H1 (cell line): Measurements from ENCODE around the gene BTNL8. TPM values are rescaled to one million over a fixed set of nuclear protein-coding genes. Genes with fewer than 3 reads are reported as not detected.

ENCODE experiments used
- CTCF ChIA-PET: fragments of 300-600 bp; sonication (Branson Sonifier 250); formaldehyde crosslinking; loops from one replicate; lab custom pipeline; 2021; ENCODE audit not compliant: partially characterized antibody; lab: Charles Lee
- POLR2A ChIA-PET: fragments of 300-600 bp; sonication (Branson Sonifier 250); formaldehyde crosslinking; loops from one replicate; lab custom pipeline; 2021; ENCODE audit warnings: inconsistent platforms; ENCODE audit not compliant: partially characterized antibody; lab: Charles Lee
- DNase-seq, 2 experiments: peaks; one replicate each; pipeline versions ENCODE4 v3.0.0 to v3.0.0-alpha.2; 2010 to 2022; ENCODE audit warnings: low spot score in 2 of 2, low read depth in 1 of 2, mixed read lengths in 1 of 2
- FAIRE-seq: peaks from 2 replicates; lab custom pipeline; 2011; peaks lifted over from hg19 to GRCh38; lab: Jason Lieb, UNC
- H2AFZ ChIP-seq: 2 replicates; pipeline ENCODE4 v1.8.1; 2012; ENCODE audit warnings: low read length, inconsistent platforms
- H2AK5ac ChIP-seq: 2 replicates; pipeline ENCODE4 v1.6.1; 2013; ENCODE audit warnings: low read depth, low read length
- H2BK120ac ChIP-seq: replicated peaks from 2 replicates; pipeline ENCODE3; 2013; ENCODE audit warnings: low read depth, low read length, inconsistent platforms
- H2BK12ac ChIP-seq: 2 replicates; pipeline ENCODE4 v1.6.1; 2013; ENCODE audit warnings: low read depth, low read length
- H2BK15ac ChIP-seq: 2 replicates; pipeline ENCODE4 v1.6.1; 2013; ENCODE audit warnings: low read length
- H2BK20ac ChIP-seq: 2 replicates; pipeline ENCODE4 v1.6.1; 2013; ENCODE audit warnings: low read length
- H2BK5ac ChIP-seq: 2 replicates; pipeline ENCODE4 v1.6.1; 2013; ENCODE audit warnings: low read depth, low read length
- H3K14ac ChIP-seq: 2 replicates; pipeline ENCODE4 v1.6.1; 2013; ENCODE audit warnings: inconsistent platforms; ENCODE audit not compliant: insufficient read length
- H3K18ac ChIP-seq: 2 replicates; pipeline ENCODE4 v1.6.1; 2013; ENCODE audit warnings: low read length; ENCODE audit errors: extremely low read depth
- H3K23ac ChIP-seq: 2 replicates; pipeline ENCODE4 v1.6.1; 2013; ENCODE audit warnings: inconsistent platforms; ENCODE audit not compliant: insufficient read length
- H3K23me2 ChIP-seq: 2 replicates; pipeline ENCODE4 v1.6.1; 2013; ENCODE audit warnings: low read depth, low read length
- H3K27ac ChIP-seq: 2 replicates; pipeline ENCODE4 v1.6.1; 2011; ENCODE audit warnings: low read depth, low read length, inconsistent platforms
- H3K27me3 ChIP-seq, 4 experiments: replicated peaks in 1 of 4; 1 replicate in 1 of 4; 2 replicates in 3 of 4; pipeline versions ENCODE4 v1.6.1 to v1.8.1; 2011 to 2013; ENCODE audit warnings: low read length in 3 of 4, mild to moderate bottlenecking in 3 of 4, inconsistent platforms in 2 of 4, mixed read lengths in 2 of 4, moderate library complexity in 1 of 4; ENCODE audit not compliant: control insufficient read depth in 3 of 4, insufficient read depth in 3 of 4; ENCODE audit errors: extremely low read depth in 1 of 4
- H3K36me3 ChIP-seq, 4 experiments: 2 replicates each; pipeline versions ENCODE4 v1.6.1 to v1.8.1; 2011 to 2013; ENCODE audit warnings: mild to moderate bottlenecking in 4 of 4, low read length in 3 of 4, moderate library complexity in 2 of 4, control low read depth in 1 of 4, inconsistent platforms in 1 of 4; ENCODE audit not compliant: insufficient read depth in 4 of 4, control insufficient read depth in 2 of 4
- H3K4ac ChIP-seq: replicated peaks from 2 replicates; pipeline ENCODE3; 2013; ENCODE audit warnings: low read length, low read depth, mixed read lengths, inconsistent platforms; ENCODE audit not compliant: insufficient read length
- H3K4me1 ChIP-seq, 4 experiments: replicated peaks in 1 of 4; 1 replicate in 1 of 4; 2 replicates in 3 of 4; pipeline versions ENCODE4 v1.6.1 to v1.8.1; 2011 to 2013; ENCODE audit warnings: low read length in 3 of 4, inconsistent platforms in 2 of 4, mixed read lengths in 1 of 4; ENCODE audit not compliant: insufficient read depth in 4 of 4, control insufficient read depth in 3 of 4
- H3K4me2 ChIP-seq, 2 experiments: 2 replicates each; pipeline versions ENCODE4 v1.6.1 to v1.8.1; 2011 to 2013; ENCODE audit warnings: low read depth in 2 of 2, low read length in 2 of 2, control low read depth in 1 of 2, inconsistent platforms in 1 of 2, mild to moderate bottlenecking in 1 of 2; ENCODE audit not compliant: insufficient read depth in 1 of 2
- H3K4me3 ChIP-seq, 4 experiments: fragments of 200-600, 300-600 bp in 1 of 4; sonication (generic), shearing (Covaris generic), sonication (Bioruptor Twin) in 1 of 4; 2 replicates each; pipeline versions ENCODE4 v1.5.1 to v1.8.1; 2011 to 2016; ENCODE audit warnings: low read length in 4 of 4, low read depth in 3 of 4, control low read depth in 2 of 4, inconsistent platforms in 2 of 4, mild to moderate bottlenecking in 2 of 4, mixed read lengths in 1 of 4, moderate library complexity in 1 of 4; ENCODE audit not compliant: insufficient read depth in 2 of 4; ENCODE audit errors: extremely low read depth in 1 of 4
- H3K56ac ChIP-seq: replicated peaks from 2 replicates; pipeline ENCODE3; 2013; ENCODE audit warnings: low read depth, mild to moderate bottlenecking, mixed read lengths, low read length, inconsistent platforms; ENCODE audit not compliant: insufficient read length
- H3K79me1 ChIP-seq: 2 replicates; pipeline ENCODE4 v1.6.1; 2013; ENCODE audit warnings: low read depth, low read length, control low read depth
- H3K79me2 ChIP-seq, 2 experiments: 2 replicates each; pipeline versions ENCODE4 v1.6.1 to v1.8.1; 2012 to 2013; ENCODE audit warnings: low read length in 2 of 2, mild to moderate bottlenecking in 2 of 2, inconsistent platforms in 1 of 2; ENCODE audit not compliant: insufficient read depth in 2 of 2, control insufficient read depth in 1 of 2
- H3K9ac ChIP-seq, 4 experiments: replicated peaks in 1 of 4; 1 replicate in 1 of 4; 2 replicates in 3 of 4; pipeline versions ENCODE4 v1.6.1 to v1.8.1; 2011 to 2013; ENCODE audit warnings: low read depth in 3 of 4, low read length in 3 of 4, control low read depth in 2 of 4, mild to moderate bottlenecking in 2 of 4, moderate library complexity in 2 of 4, inconsistent platforms in 1 of 4; ENCODE audit errors: extremely low read depth in 1 of 4
- H3K9me3 ChIP-seq, 2 experiments: 2 replicates each; pipeline versions ENCODE4 v1.6.1 to v1.8.1; 2012 to 2013; ENCODE audit warnings: mild to moderate bottlenecking in 2 of 2, moderate library complexity in 2 of 2, control low read depth in 1 of 2, inconsistent platforms in 1 of 2, low read depth in 1 of 2, low read length in 1 of 2, mixed read lengths in 1 of 2; ENCODE audit not compliant: insufficient read depth in 2 of 2
- H4K20me1 ChIP-seq, 2 experiments: replicated peaks in 1 of 2; 2 replicates each; pipeline versions ENCODE3 to v1.8.1; 2011 to 2013; ENCODE audit warnings: inconsistent platforms in 2 of 2, low read length in 2 of 2, mild to moderate bottlenecking in 1 of 2; ENCODE audit not compliant: insufficient read depth in 2 of 2, control insufficient read depth in 1 of 2
- H4K5ac ChIP-seq: 2 replicates; pipeline ENCODE4 v1.6.1; 2013; ENCODE audit warnings: low read length, low read depth, mixed read lengths, inconsistent platforms; ENCODE audit not compliant: insufficient read length
- H4K8ac ChIP-seq: 2 replicates; pipeline ENCODE4 v1.8.0; 2013; ENCODE audit warnings: mild to moderate bottlenecking, moderate library complexity, low read length, inconsistent platforms; ENCODE audit not compliant: insufficient read depth; ENCODE audit errors: extremely low read depth
- H4K91ac ChIP-seq: replicated peaks from 2 replicates; pipeline ENCODE3; 2013; ENCODE audit warnings: low read length, mixed read lengths, inconsistent platforms; ENCODE audit not compliant: insufficient read length
- ATF2 ChIP-seq: IDR thresholded peaks from 2 replicates; pipeline ENCODE4 v1.6.1; 2012; ENCODE audit warnings: low read length, inconsistent platforms
- BRCA1 ChIP-seq: IDR thresholded peaks from 2 replicates; pipeline ENCODE4 v1.6.1; 2012; ENCODE audit warnings: low read depth, low read length, improper control_type of control experiment
- CEBPB ChIP-seq: IDR thresholded peaks from 2 replicates; pipeline ENCODE4 v1.6.1; 2012; ENCODE audit warnings: low read depth, low read length
- MAFK ChIP-seq: IDR thresholded peaks from 2 replicates; pipeline ENCODE4 v1.6.1; 2012; ENCODE audit warnings: low read depth, mild to moderate bottlenecking, improper control_type of control experiment, low read length
- NRF1 ChIP-seq: IDR thresholded peaks from 2 replicates; pipeline ENCODE4 v1.6.1; 2011; ENCODE audit warnings: mild to moderate bottlenecking, low read depth, low read length, improper control_type of control experiment
- POLR2A ChIP-seq, 2 experiments: IDR thresholded peaks; 1 replicate in 1 of 2; 2 replicates in 1 of 2; pipeline ENCODE4 v1.6.1; 2011; ENCODE audit warnings: low read depth in 2 of 2, low read length in 2 of 2, mild to moderate bottlenecking in 2 of 2; ENCODE audit errors: control extremely low read depth in 1 of 2
- SIRT6 ChIP-seq: IDR thresholded peaks from one replicate; pipeline ENCODE4 v1.7.1; 2012; ENCODE audit warnings: low read length, inconsistent platforms
- TCF12 ChIP-seq: IDR thresholded peaks from 2 replicates; pipeline ENCODE4 v1.6.1; 2011; ENCODE audit warnings: low read depth, mild to moderate bottlenecking, low read length
- USF2 ChIP-seq: IDR thresholded peaks from 2 replicates; pipeline ENCODE4 v1.6.1; 2011; ENCODE audit warnings: low read length, improper control_type of control experiment
- WGBS, 2 experiments: shearing (Covaris generic) in 1 of 2; methylation state at CpG; one replicate each; pipeline versions ENCODE4 v1.1.6 to v1.1.7; 2013 to 2015; ENCODE audit warnings: low lambda C conversion rate in 2 of 2, mixed read lengths in 2 of 2, inconsistent platforms in 1 of 2, low coverage in 1 of 2, missing lambda C conversion rate in 1 of 2; ENCODE audit not compliant: insufficient replicate concordance in 2 of 2, insufficient coverage in 1 of 2, insufficient read length in 1 of 2; ENCODE audit errors: extremely low coverage in 1 of 2, missing lambda C conversion rate in 1 of 2; 5-methylcytosine and 5-hydroxymethylcytosine counted together
- polyA plus RNA-seq, 7 experiments: library from polyadenylated mRNA; depleted of rRNA in 3 of 7; stranded (reverse) in 5 of 7; unstranded in 2 of 7; fragments of >200 nt in 5 of 7; fragments of 200-250 nt in 2 of 7; gene quantifications; 1 replicate in 5 of 7; 2 replicates in 1 of 7; 4 replicates in 1 of 7; pipeline versions ENCODE4 v1.2.1 to v1.2.3, GENCODE V29; 2011 to 2013; ENCODE audit warnings: missing spikeins in 2 of 7, mixed read lengths in 2 of 7
- total RNA-seq: library from RNA; stranded (reverse); fragmentation: NEBNext Ultra II Directional; extraction: Animal tissue kit (Norgen Biotek cat#: 25700); gene quantifications from 2 replicates; pipeline ENCODE4 v1.2.1, GENCODE V29; 2021
- TF ChIP-seq, protein P1 (sequence below): IDR thresholded peaks from 2 replicates; pipeline ENCODE4 v1.6.1; 2012; ENCODE audit warnings: inconsistent platforms

BTNL8 gene
- total and polyA plus RNA-seq, 2 of the 8 experiments (the other 6 are each of a cell fraction or from before 2014, with no cell fraction given) = 0.32 to 0.48 TPM

DNA sequence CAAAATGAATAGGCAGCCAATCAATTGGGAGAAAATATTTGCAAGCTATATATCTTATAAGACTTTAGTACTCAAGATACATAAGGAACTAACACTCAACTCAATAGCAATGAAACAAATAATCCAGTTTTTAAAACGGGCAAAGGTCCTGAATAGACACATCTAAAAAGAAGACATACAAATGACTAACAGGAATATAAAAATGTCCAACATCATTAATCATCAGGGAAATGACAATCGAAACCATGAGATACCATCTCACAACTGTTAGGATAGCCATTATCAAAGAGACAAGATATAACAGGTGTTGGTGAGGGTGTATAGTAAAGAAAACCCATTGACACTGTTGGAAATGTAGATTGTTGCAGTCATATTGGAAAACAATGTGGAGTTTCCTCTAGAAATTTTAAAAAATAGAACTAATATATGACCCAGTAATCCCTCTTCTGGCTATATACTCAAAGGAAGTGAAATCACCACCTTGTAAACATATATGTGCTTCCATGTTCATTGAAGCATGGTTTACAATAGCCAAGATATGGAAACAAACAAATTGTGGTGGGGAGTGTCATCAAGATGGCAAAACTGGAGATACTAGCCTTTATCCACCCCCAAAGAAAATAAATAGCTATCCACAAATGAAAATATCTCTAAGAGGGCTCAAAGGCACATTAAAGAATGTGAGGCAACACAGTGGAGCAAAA, 75.8 kb downstream of the BTNL8 start:
- ChIA-PET CTCF (interaction anchor here (1.0 kb wide), 1 partner anchor 21 kb away, joined by 3 read pairs; no protein-coding TSS in a partner anchor), POLR2A (no interaction called here)
- no peaks in the 10 kb centered on the region for H4K20me1 ChIP-seq
- H3K36me3 ChIP-seq = no peaks in the 10 kb centered on the region
- H4K5ac ChIP-seq = no peak overlapping the region
- FAIRE-seq (no peak), DNase-seq (no peak)
- no peaks in the 10 kb centered on the region for H3K23me2 ChIP-seq
- H3K79me1 ChIP-seq = no peaks in the 10 kb centered on the region
- H3K9ac ChIP-seq = no peak overlapping the region
- H2BK120ac ChIP-seq = no peak overlapping the region
- H3K56ac ChIP-seq = no peak overlapping the region
- H3K4me2 ChIP-seq = no peak overlapping the region
- no peak overlapping the region for H2AFZ ChIP-seq
- no peak overlapping the region for H4K8ac ChIP-seq
- H3K79me2 ChIP-seq = no peaks in the 10 kb centered on the region
- H2BK5ac ChIP-seq = no peak overlapping the region
- H2BK12ac ChIP-seq = no peak overlapping the region
- H3K18ac ChIP-seq = no peak overlapping the region
- no peak overlapping the region for H4K91ac ChIP-seq
- no peaks in the 10 kb centered on the region for H3K4me1 ChIP-seq
- 86% methylated on average over 2 of the region's 2 CpGs; no CpG with 5 or more reads in 1 of the 2 experiments for WGBS, 2 experiments
- H2AK5ac ChIP-seq = no peak overlapping the region
- no peaks in the 10 kb centered on the region for H3K27me3 ChIP-seq
- no peak overlapping the region for H2BK20ac ChIP-seq
- no peak overlapping the region for H3K4ac ChIP-seq
- H3K27ac ChIP-seq = no peak overlapping the region
- H2BK15ac ChIP-seq = no peak overlapping the region
- H3K4me3 ChIP-seq = no peak overlapping the region
- no peak overlapping the region for H3K23ac ChIP-seq
- H3K9me3 ChIP-seq = peaks cover 13 to 18% of the 10 kb centered on the region in 2 experiments; a peak in 3 of 4 replicates
- no peak overlapping the region for H3K14ac ChIP-seq
- TF ChIP-seq TCF12 = no peak
- no peak for TF ChIP-seq MAFK
- TF ChIP-seq NRF1 = no peak
- no peak for TF ChIP-seq BRCA1
- no peak for TF ChIP-seq USF2
- no peak for TF ChIP-seq SIRT6
- no peak for TF ChIP-seq ATF2
- TF ChIP-seq, protein P1, sequence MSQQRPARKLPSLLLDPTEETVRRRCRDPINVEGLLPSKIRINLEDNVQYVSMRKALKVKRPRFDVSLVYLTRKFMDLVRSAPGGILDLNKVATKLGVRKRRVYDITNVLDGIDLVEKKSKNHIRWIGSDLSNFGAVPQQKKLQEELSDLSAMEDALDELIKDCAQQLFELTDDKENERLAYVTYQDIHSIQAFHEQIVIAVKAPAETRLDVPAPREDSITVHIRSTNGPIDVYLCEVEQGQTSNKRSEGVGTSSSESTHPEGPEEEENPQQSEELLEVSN = no peak
- no peak for TF ChIP-seq POLR2A (IDR thresholded peaks at IDR 0.05; ENCODE audit: control extremely low read depth in 1 of 2, low read depth in 2 of 2, low read length in 2 of 2)
- TF ChIP-seq CEBPB = no peak
